Stomach (tissue), 9 donors: Measurements from ENCODE around the gene DCN. TPM values are rescaled to one million over a fixed set of nuclear protein-coding genes. Genes with fewer than 3 reads are reported as not detected.
"Not testable (repeated sequence)": the region's sequence is repeated elsewhere in the genome, so short reads cannot be mapped to it uniquely, and the experiment has no call there.

Experiments
- DNase-seq, 2 donors: peaks; one replicate each; pipeline versions ENCODE4 v3.0.0 to v3.0.0-alpha.2; 2013 to 2019
- H3K27ac ChIP-seq, 5 donors: fragments of 200-600 bp in 4 of 5; sonication (generic) in 4 of 5; one replicate each; pipeline ENCODE4 v1.5.1; 2013 to 2019; ENCODE audit warnings: mild to moderate bottlenecking in 1 of 5, moderate library complexity in 1 of 5
- H3K27me3 ChIP-seq, 3 donors: fragments of 200-600 bp; sonication (generic); one replicate each; pipeline ENCODE4 v1.5.1; 2017 to 2019; ENCODE audit warnings: mixed run types in 1 of 3
- H3K36me3 ChIP-seq, 4 donors: fragments of 200-600 bp; sonication (generic); 1 replicate in 3 of 4; 2 replicates in 1 of 4; pipeline ENCODE4 v1.5.1; 2016 to 2019
- H3K4me1 ChIP-seq, 4 donors: fragments of 200-600 bp; sonication (generic); one replicate each; pipeline ENCODE4 v1.5.1; 2016 to 2019
- H3K4me3 ChIP-seq, 4 donors: fragments of 200-600 bp; sonication (generic) in 3 of 4; one replicate each; pipeline ENCODE4 v1.5.1; 2016 to 2019; ENCODE audit warnings: mild to moderate bottlenecking in 1 of 4
- H3K9me3 ChIP-seq, 4 donors: fragments of 200-600 bp; sonication (generic); one replicate each; pipeline ENCODE4 v1.5.1; 2016 to 2019
- EP300 ChIP-seq: sonication (generic); formaldehyde crosslinking; IDR thresholded peaks from one replicate; pipeline ENCODE4 v1.6.1; 2017; ENCODE audit warnings: antibody characterized with exemption
- POLR2A ChIP-seq, 4 donors: fragments of 450-650 bp; IDR thresholded peaks; one replicate each; pipeline ENCODE4 v1.6.1; 2016; ENCODE audit warnings: antibody characterized with exemption in 4 of 4, control low read depth in 2 of 4, mild to moderate bottlenecking in 1 of 4, moderate library complexity in 1 of 4
- POLR2AphosphoS5 ChIP-seq, 3 donors: sonication (generic); formaldehyde crosslinking; IDR thresholded peaks; one replicate each; pipeline ENCODE4 v1.6.1; 2016; ENCODE audit warnings: antibody characterized with exemption in 3 of 3
- WGBS, 5 donors: extraction: QIAGEN DNeasy Blood & Tissue Kit in 3 of 5; methylation state at CpG; one replicate each; pipeline versions ENCODE4 v1.1.5 to v1.1.7; 2013 to 2018; 5-methylcytosine and 5-hydroxymethylcytosine counted together
- intact Hi-C: fragments of 100-400 bp; cut with DNase I; formaldehyde crosslinking; loops from one replicate; pipeline ENCODE4 v1.15.1; 2023; ENCODE audit warnings: low total_unique reads
- polyA plus RNA-seq, 3 donors: library from polyadenylated mRNA; stranded (reverse); fragments of 200-250 nt; gene quantifications; one replicate each; pipeline ENCODE4 v1.2.3, GENCODE V29; 2013
- total RNA-seq, 5 donors: library from RNA; depleted of rRNA; stranded (reverse); fragments of >200 nt; gene quantifications; one replicate each; pipeline versions ENCODE4 v1.1.0 to v1.2.3, GENCODE V29; 2014 to 2016
- TF ChIP-seq, protein P1 (sequence below), 7 experiments: fragments of 450-650 bp in 4 of 7; fragments of 200-600 bp in 3 of 7; sonication (generic) in 3 of 7; IDR thresholded peaks; one replicate each; pipeline ENCODE4 v1.5.1; 2016 to 2019; ENCODE audit warnings: antibody characterized with exemption in 7 of 7, control low read depth in 2 of 7, mild to moderate bottlenecking in 1 of 7
- donor health status: healthy with polysubstance abuse.
- donor health status: Bipolar disorder and iron deficiency.
- donor health status: healthy.

DCN gene
- total and polyA plus RNA-seq, 8 donors: 145 to 1,044 (median 342) TPM

DNA sequence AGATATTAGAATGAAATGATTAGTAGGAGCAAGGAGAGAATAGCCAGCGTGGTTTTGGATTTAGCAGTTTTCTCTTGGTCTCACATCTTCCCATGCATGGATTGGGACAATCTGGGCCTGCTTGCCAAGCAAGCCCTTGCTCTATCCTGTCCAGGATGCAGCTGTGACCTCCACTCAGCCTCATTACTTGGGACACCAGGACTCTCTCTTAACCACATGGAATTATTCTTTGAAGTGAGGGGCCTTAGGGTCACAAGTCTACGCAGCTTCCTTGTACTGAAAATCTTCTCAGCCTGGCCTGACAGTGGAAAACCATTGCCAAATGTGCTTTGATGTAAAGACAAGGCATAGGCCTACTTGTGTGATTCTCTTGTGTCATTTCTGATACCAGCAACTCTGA lies 28.0 kb upstream of the DCN start:
- Histone ChIP-seq H3K36me3 (no peaks in the 10 kb centered on the region), H3K4me1 (no peaks in the 10 kb centered on the region), H3K27me3 (no peaks in the 10 kb centered on the region), H3K4me3 (no peak overlapping the region), H3K27ac (no peak overlapping the region), H3K9me3 (no peaks in the 10 kb centered on the region)
- TF ChIP-seq POLR2AphosphoS5 (IDR thresholded peaks at IDR 0.05) (no peak), EP300 (no peak), POLR2A (IDR thresholded peaks at IDR 0.05) (no peak)
- TF ChIP-seq, protein P1, sequence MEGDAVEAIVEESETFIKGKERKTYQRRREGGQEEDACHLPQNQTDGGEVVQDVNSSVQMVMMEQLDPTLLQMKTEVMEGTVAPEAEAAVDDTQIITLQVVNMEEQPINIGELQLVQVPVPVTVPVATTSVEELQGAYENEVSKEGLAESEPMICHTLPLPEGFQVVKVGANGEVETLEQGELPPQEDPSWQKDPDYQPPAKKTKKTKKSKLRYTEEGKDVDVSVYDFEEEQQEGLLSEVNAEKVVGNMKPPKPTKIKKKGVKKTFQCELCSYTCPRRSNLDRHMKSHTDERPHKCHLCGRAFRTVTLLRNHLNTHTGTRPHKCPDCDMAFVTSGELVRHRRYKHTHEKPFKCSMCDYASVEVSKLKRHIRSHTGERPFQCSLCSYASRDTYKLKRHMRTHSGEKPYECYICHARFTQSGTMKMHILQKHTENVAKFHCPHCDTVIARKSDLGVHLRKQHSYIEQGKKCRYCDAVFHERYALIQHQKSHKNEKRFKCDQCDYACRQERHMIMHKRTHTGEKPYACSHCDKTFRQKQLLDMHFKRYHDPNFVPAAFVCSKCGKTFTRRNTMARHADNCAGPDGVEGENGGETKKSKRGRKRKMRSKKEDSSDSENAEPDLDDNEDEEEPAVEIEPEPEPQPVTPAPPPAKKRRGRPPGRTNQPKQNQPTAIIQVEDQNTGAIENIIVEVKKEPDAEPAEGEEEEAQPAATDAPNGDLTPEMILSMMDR (IDR thresholded peaks at IDR 0.05): no peak
- DNase-seq: peak in 1 of 2 donors; percentile 19
- intact Hi-C loops: no loop called here
- whole genome bisulfite sequencing, 5 donors: 81 to 90% (median 82%) methylated on average over 2 of the region's 2 CpGs

DNA sequence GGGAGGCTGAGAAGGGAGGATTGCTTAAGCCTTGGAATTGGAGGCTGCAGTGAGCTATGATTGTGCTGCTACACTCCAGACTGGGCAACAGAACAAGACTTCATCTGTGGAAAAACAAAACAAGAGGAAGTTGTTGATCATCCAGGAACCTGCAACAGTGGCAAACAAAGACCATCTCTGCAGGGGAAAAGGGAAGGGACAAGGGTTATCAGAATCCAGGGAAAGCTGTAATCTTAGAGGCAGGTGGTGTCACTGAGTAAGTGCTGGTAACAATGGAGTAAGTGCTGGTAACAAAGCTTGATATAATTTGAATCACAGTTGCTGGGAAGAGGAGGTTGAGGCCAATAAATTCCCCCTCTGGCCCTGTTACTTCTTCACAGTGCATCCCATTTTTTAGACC lies 27.5 kb upstream of the DCN start:
- H3K27me3 ChIP-seq: no peaks in the 10 kb centered on the region
- no peak overlapping the region for H3K27ac ChIP-seq
- H3K4me3 ChIP-seq: no peak overlapping the region
- no peaks in the 10 kb centered on the region for H3K9me3 ChIP-seq
- no peaks in the 10 kb centered on the region for H3K36me3 ChIP-seq
- intact Hi-C loops: no loop called here
- TF ChIP-seq POLR2A (IDR thresholded peaks at IDR 0.05) (no peak), POLR2AphosphoS5 (IDR thresholded peaks at IDR 0.05) (no peak), EP300 (no peak)
- TF ChIP-seq, protein P1 (IDR thresholded peaks at IDR 0.05): no peak
- no peaks in the 10 kb centered on the region for H3K4me1 ChIP-seq
- no peak for DNase-seq

DNA sequence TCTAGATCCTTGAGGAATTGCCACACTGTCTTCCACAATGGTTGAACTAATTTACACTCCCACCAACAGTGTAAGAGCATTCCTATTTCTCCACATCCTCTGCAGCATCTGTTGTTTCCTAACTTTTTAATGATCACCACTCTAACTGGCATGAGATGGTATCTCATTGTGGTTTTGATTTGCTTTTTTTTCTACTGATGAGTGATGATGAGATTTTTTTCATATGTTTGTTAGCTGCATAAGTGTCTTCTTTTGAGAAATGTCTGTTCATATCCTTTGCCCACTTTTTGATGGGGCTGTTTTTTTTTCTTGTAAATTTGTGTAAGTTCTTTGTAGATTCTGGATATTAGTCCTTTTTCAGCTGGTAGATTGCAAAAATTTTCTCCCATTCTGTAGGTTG lies 24.7 kb upstream of the DCN start:
- H3K27ac ChIP-seq, DNase-seq, intact Hi-C loops, H3K27me3 ChIP-seq, H3K36me3 ChIP-seq, H3K4me3 ChIP-seq, H3K4me1 ChIP-seq, H3K9me3 ChIP-seq: not testable (repeated sequence)

DNA sequence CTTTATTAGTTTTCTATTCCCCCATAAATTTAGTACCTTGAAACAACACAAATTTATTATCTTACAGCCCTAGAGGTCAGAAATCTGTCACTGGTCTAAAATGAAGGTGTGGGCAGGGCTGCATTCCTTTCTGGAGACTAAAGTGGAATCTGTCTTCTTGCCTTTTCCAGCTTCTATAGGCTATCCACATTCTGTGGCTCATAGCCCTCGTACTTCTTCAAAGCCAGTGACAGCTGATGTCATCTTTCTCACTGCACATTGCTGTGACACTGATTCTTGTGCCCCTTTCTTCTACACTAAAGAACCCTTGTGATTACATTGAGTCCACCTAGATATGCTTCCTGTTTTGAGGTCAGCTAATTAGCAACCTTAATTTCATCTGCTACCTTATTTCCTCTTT lies 23.2 kb upstream of the DCN start:
- Histone ChIP-seq H3K4me1 (no peaks in the 10 kb centered on the region), H3K27ac (no peak overlapping the region), H3K4me3 (no peak overlapping the region), H3K9me3 (no peaks in the 10 kb centered on the region), H3K27me3 (no peaks in the 10 kb centered on the region), H3K36me3 (no peaks in the 10 kb centered on the region)
- no peak for TF ChIP-seq POLR2A (IDR thresholded peaks at IDR 0.05)
- DNase-seq: no peak
- intact Hi-C loops: no loop called here
- 63 to 95% (median 77%) methylated on average over 1 of the region's 1 CpG for WGBS, 5 donors

DNA sequence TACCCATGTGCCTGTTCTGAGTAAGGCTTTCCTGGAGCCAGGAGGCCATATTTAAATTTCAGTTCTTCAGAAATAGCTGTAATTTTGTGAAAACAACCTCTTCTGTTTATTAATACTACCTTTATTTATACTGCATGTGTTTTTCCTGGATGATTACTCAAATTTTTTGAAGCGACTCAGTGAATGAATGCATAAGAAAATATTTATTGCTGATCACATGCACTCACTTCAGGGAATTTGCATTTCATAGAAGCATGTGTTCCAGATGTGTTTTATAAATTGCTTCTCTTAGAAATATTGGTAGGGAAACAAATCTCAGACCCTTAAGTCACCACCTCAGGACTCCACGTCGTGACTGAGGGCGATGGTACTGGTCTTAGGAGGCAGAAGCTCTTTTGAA lies 21.8 kb upstream of the DCN start:
- no peak overlapping the region for H3K4me3 ChIP-seq
- no peaks in the 10 kb centered on the region for H3K36me3 ChIP-seq
- H3K9me3 ChIP-seq: no peaks in the 10 kb centered on the region
- intact Hi-C loops: no loop called here
- 87 to 95% (median 93%) methylated on average over 4 of the region's 4 CpGs for WGBS, 5 donors
- H3K27me3 ChIP-seq: no peaks in the 10 kb centered on the region
- no peaks in the 10 kb centered on the region for H3K4me1 ChIP-seq
- no peak for TF ChIP-seq POLR2AphosphoS5 (IDR thresholded peaks at IDR 0.05)
- TF ChIP-seq POLR2A (IDR thresholded peaks at IDR 0.05): no peak
- no peak overlapping the region for H3K27ac ChIP-seq
- no peak for DNase-seq

DNA sequence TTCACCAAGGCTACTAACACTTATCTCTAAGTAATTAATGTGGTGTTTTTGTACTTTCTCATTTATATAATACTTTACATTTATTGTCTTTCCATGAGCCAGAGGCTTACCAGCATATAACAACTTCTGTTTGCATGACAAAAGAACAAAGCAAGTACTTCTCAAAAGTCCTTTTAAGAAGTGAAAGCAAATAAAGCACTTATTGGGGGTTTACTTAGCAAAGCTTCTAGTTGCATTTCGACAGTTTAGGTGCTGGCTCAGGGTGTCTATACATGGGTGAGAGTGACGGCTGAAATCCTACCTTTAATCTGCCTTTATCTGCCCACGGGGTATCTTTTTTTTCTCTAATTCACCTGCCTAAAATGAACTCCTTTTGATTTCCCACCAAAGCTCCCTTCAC lies 21.0 kb upstream of the DCN start:
- TF ChIP-seq, protein P1 (IDR thresholded peaks at IDR 0.05): no peak
- no peak for TF ChIP-seq EP300
- no peak for TF ChIP-seq POLR2A (IDR thresholded peaks at IDR 0.05)
- no peak for TF ChIP-seq POLR2AphosphoS5 (IDR thresholded peaks at IDR 0.05)
- 22 to 60% (median 33%) methylated on average over 3 of the region's 3 CpGs for WGBS, 5 donors
- H3K27me3 ChIP-seq: no peaks in the 10 kb centered on the region
- no peak overlapping the region for H3K4me3 ChIP-seq
- H3K9me3 ChIP-seq: no peaks in the 10 kb centered on the region
- H3K4me1 ChIP-seq: no peaks in the 10 kb centered on the region
- DNase-seq: no peak
- no peaks in the 10 kb centered on the region for H3K36me3 ChIP-seq
- intact Hi-C loops: no loop called here
- no peak overlapping the region for H3K27ac ChIP-seq
